Panc1 (cell line): Measurements from ENCODE around the gene GRK1. TPM values are rescaled to one million over a fixed set of nuclear protein-coding genes. Genes with fewer than 3 reads are reported as not detected.

Source experiments
- ATAC-seq: fragments of 200-7000 bp; cut with Tn5 transposase; 2 replicates; pipeline ENCODE4 v1.9.1; 2020; ENCODE audit warnings: mild to moderate bottlenecking, moderate library complexity
- BruUV-seq: library from RNA; stranded (reverse); fragments of 400-500 nt; replicated peaks from 2 replicates; lab custom pipeline; 2021; lab: Mats Ljungman, UMichigan
- CTCF ChIA-PET: fragments of 300-600 bp; sonication (Branson Sonifier 250); formaldehyde crosslinking; loops from one replicate; lab custom pipeline; 2022; ENCODE audit warnings: antibody characterized with exemption; lab: Charles Lee
- POLR2A ChIA-PET: fragments of 300-600 bp; sonication (Branson Sonifier 250); formaldehyde crosslinking; loops from one replicate; lab custom pipeline; 2022; ENCODE audit warnings: antibody characterized with exemption; lab: Charles Lee
- DNase-seq: peaks from one replicate; pipeline ENCODE4 v3.0.0-alpha.2; 2010; ENCODE audit warnings: low read depth, low spot score
- H3K27ac ChIP-seq: 2 replicates; pipeline ENCODE4 v1.5.1; 2011; ENCODE audit warnings: mild to moderate bottlenecking, low read length, inconsistent platforms
- H3K27me3 ChIP-seq: fragments of 200-500 bp; sonication (Bioruptor generic); 2 replicates; pipeline ENCODE4 v1.6.0; 2014; ENCODE audit warnings: low read length, inconsistent platforms; ENCODE audit not compliant: control insufficient read depth, insufficient read depth
- H3K36me3 ChIP-seq: fragments of 200-500 bp; sonication (Bioruptor generic); 2 replicates; pipeline ENCODE4 v1.5.1; 2014; ENCODE audit warnings: inconsistent platforms, mild to moderate bottlenecking, low read length, moderate library complexity; ENCODE audit not compliant: control insufficient read depth, insufficient read depth
- H3K4me1 ChIP-seq: 2 replicates; pipeline ENCODE4 v1.5.1; 2011; ENCODE audit warnings: inconsistent platforms, mild to moderate bottlenecking, low read length, moderate library complexity; ENCODE audit not compliant: control insufficient read depth, insufficient read depth
- H3K4me3 ChIP-seq, 2 experiments: 2 replicates each; pipeline ENCODE4 v1.5.1; 2011 to 2012; ENCODE audit warnings: low read depth in 2 of 2, low read length in 2 of 2, mild to moderate bottlenecking in 2 of 2, inconsistent platforms in 1 of 2, moderate library complexity in 1 of 2
- H3K9me3 ChIP-seq: fragments of 200-500 bp; sonication (Bioruptor generic); 2 replicates; pipeline ENCODE4 v1.5.1; 2014; ENCODE audit warnings: low read depth, mild to moderate bottlenecking, inconsistent platforms, low read length, moderate library complexity; ENCODE audit not compliant: control insufficient read depth, insufficient read depth
- CTCF ChIP-seq: fragments of 450-650 bp; IDR thresholded peaks from 2 replicates; pipeline ENCODE4 v1.5.1; 2017; ENCODE audit warnings: mild to moderate bottlenecking
- POLR2AphosphoS5 ChIP-seq: IDR thresholded peaks from 2 replicates; pipeline ENCODE4 v1.6.1; 2012; ENCODE audit warnings: mild to moderate bottlenecking, low read depth, low read length, moderate library complexity
- REST ChIP-seq, 2 experiments: IDR thresholded peaks; 2 replicates each; pipeline ENCODE4 v1.6.1; 2011 to 2012; ENCODE audit warnings: low read depth in 2 of 2, control low read depth in 1 of 2, low read length in 1 of 2, mild to moderate bottlenecking in 1 of 2, moderate library complexity in 1 of 2; ENCODE audit not compliant: insufficient read depth in 1 of 2
- SIN3A ChIP-seq: IDR thresholded peaks from 2 replicates; pipeline ENCODE4 v1.6.1; 2012; ENCODE audit warnings: low read depth, mild to moderate bottlenecking, low read length, moderate library complexity, borderline replicate concordance; ENCODE audit not compliant: insufficient read depth
- TCF7L2 ChIP-seq: IDR thresholded peaks from 2 replicates; pipeline ENCODE4 v1.6.1; 2011; ENCODE audit warnings: mild to moderate bottlenecking, low read depth, low read length, inconsistent platforms
- in situ Hi-C: cut with HindIII; loops from 2 replicates; pipeline ENCODE4 v1.10.0; 2016; ENCODE audit warnings: low sequenced_read_pairs, low pct_unique_long_range_greater_than_20kb
- intact Hi-C: fragments of 100-400 bp; cut with micrococcal nuclease; formaldehyde crosslinking; loops from one replicate; pipeline ENCODE4 v1.10.0; 2022; ENCODE audit not compliant: unreplicated experiment
- total RNA-seq: library from RNA; stranded (reverse); gene quantifications from one replicate; pipeline ENCODE4 v1.2.1, GENCODE V29; 2021; ENCODE audit not compliant: unreplicated experiment

GRK1 gene
- total RNA-seq, 1 experiment from 2014 or later = 1.8 TPM

- no peak for TF ChIP-seq CTCF
- TF ChIP-seq REST (IDR thresholded peaks at IDR 0.05; ENCODE audit: insufficient read depth in 1 of 2, low read depth in 2 of 2, low read length in 1 of 2) = no peak
- TF ChIP-seq TCF7L2 = no peak
- no peak for TF ChIP-seq SIN3A
- TF ChIP-seq POLR2AphosphoS5 = no peak
- peak; percentile 35 for DNase-seq
- CTCF ChIA-PET = no interaction called here
- peak; percentile 70 for ATAC-seq
- no TSS peak for BruUV-seq
- POLR2A ChIA-PET = interaction anchor here (0.7 kb wide), 1 partner anchor 472 kb away, joined by 3 read pairs; no protein-coding TSS in a partner anchor
- intact Hi-C loops (no loop called here), in situ Hi-C loops (no loop called here)
- Histone ChIP-seq H3K27me3 (no peaks in the 10 kb centered on the region), H3K9me3 (peaks cover 2% of the 10 kb centered on the region; the same call in 1 of the 2 replicates), H3K27ac (no peak overlapping the region), H3K36me3 (no peaks in the 10 kb centered on the region), H3K4me3 (no peak overlapping the region), H3K4me1 (peaks cover 3% of the 10 kb centered on the region; the same call in 1 of the 2 replicates)
Observed at GRCh38 chr13:113774177-113775107, 107.4 kb downstream of the GRK1 start.

- in situ Hi-C loops (no loop called here), intact Hi-C loops (no loop called here)
- Histone ChIP-seq H3K27me3 (no peaks in the 10 kb centered on the region), H3K4me1 (peaks cover 3% of the 10 kb centered on the region; the same call in 1 of the 2 replicates), H3K36me3 (no peaks in the 10 kb centered on the region), H3K27ac (no peak overlapping the region), H3K9me3 (peaks cover 2% of the 10 kb centered on the region; the same call in 1 of the 2 replicates), H3K4me3 (no peak overlapping the region)
- BruUV-seq = no TSS peak
- no peak for TF ChIP-seq SIN3A
- ATAC-seq (no peak), DNase-seq (no peak)
- ChIA-PET CTCF (no interaction called here), POLR2A (no interaction called here)
Observed at GRCh38 chr13:113775451-113776145, 108.6 kb downstream of the GRK1 start.
